ENCODE results near the gene PGR.

Gene PGR

GRCh38 chr11:101090679-101091270, 38.8 kb downstream of the PGR start:
- TF ChIP-seq NFIC (IDR thresholded peaks at IDR 0.05) (no peak), FOXM1 (IDR thresholded peaks at IDR 0.05; ENCODE audit: borderline replicate concordance, low read depth) (no peak), TCF12 (IDR thresholded peaks at IDR 0.05; ENCODE audit: low read depth) (no peak), TAF1 (IDR thresholded peaks at IDR 0.05; ENCODE audit: low read depth) (no peak), CEBPB (IDR thresholded peaks at IDR 0.05) (no peak), USF1 (IDR thresholded peaks at IDR 0.05) (no peak), YY1 (IDR thresholded peaks at IDR 0.05; ENCODE audit: low read depth) (no peak), CREB1 (IDR thresholded peaks at IDR 0.05; ENCODE audit: low read depth) (no peak), ZBTB7A (IDR thresholded peaks at IDR 0.05; ENCODE audit: low read depth) (no peak), EP300 (IDR thresholded peaks at IDR 0.05; ENCODE audit: borderline replicate concordance) (no peak), EGR1 (IDR thresholded peaks at IDR 0.05) (no peak), REST (IDR thresholded peaks at IDR 0.05; ENCODE audit: low read depth) (no peak), TEAD4 (IDR thresholded peaks at IDR 0.05) (no peak), RAD21 (IDR thresholded peaks at IDR 0.05; ENCODE audit: low read depth) (no peak)
- TF ChIP-seq, protein P1, sequence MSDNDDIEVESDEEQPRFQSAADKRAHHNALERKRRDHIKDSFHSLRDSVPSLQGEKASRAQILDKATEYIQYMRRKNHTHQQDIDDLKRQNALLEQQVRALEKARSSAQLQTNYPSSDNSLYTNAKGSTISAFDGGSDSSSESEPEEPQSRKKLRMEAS (IDR thresholded peaks at IDR 0.05): no peak

- TF ChIP-seq, protein P1 (IDR thresholded peaks at IDR 0.05): no peak
- TF ChIP-seq ZBTB7A (IDR thresholded peaks at IDR 0.05; ENCODE audit: low read depth) (no peak), TEAD4 (IDR thresholded peaks at IDR 0.05) (no peak), TAF1 (IDR thresholded peaks at IDR 0.05; ENCODE audit: low read depth) (no peak), CEBPB (IDR thresholded peaks at IDR 0.05) (no peak)
These were observed 46.3 kb downstream of the PGR start for GRCh38 chr11:101083335-101083734.

DNA sequence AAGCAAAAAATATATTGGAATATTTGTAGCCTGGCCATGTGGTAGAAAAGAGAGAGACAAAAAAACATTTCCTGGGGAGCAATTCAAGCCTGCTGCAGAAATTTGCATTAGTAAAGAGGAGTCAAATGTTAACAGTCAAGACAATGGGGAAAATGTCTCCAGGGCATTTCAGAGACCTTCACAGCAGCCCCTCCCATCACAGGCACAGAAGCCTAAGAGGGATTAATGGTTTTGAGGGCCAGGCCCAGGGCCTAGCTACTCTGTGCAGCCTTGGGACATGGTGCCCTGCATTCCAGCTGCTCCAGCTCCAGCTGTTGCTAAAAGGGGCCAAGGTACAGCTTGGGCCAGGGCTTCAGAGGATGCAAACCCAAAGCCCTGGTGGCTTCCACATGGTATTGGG, 46.8 kb downstream of the PGR start:
- TF ChIP-seq RAD21 (IDR thresholded peaks at IDR 0.05; ENCODE audit: low read depth) (no peak), CEBPB (IDR thresholded peaks at IDR 0.05) (no peak), USF1 (IDR thresholded peaks at IDR 0.05) (no peak), REST (IDR thresholded peaks at IDR 0.05; ENCODE audit: low read depth) (no peak), TAF1 (IDR thresholded peaks at IDR 0.05; ENCODE audit: low read depth) (no peak), TCF12 (IDR thresholded peaks at IDR 0.05; ENCODE audit: low read depth) (no peak), YY1 (IDR thresholded peaks at IDR 0.05; ENCODE audit: low read depth) (no peak), TEAD4 (IDR thresholded peaks at IDR 0.05) (no peak), EP300 (IDR thresholded peaks at IDR 0.05; ENCODE audit: borderline replicate concordance) (no peak), NFIC (IDR thresholded peaks at IDR 0.05) (no peak), FOXM1 (IDR thresholded peaks at IDR 0.05; ENCODE audit: borderline replicate concordance, low read depth) (no peak), ZBTB7A (IDR thresholded peaks at IDR 0.05; ENCODE audit: low read depth) (no peak), EGR1 (IDR thresholded peaks at IDR 0.05) (no peak), CREB1 (IDR thresholded peaks at IDR 0.05; ENCODE audit: low read depth) (no peak)
- TF ChIP-seq, protein P1 (IDR thresholded peaks at IDR 0.05): no peak

- no peak for TF ChIP-seq EP300 (IDR thresholded peaks at IDR 0.05; ENCODE audit: borderline replicate concordance)
- no peak for TF ChIP-seq FOXM1 (IDR thresholded peaks at IDR 0.05; ENCODE audit: borderline replicate concordance, low read depth)
- no peak for TF ChIP-seq EGR1 (IDR thresholded peaks at IDR 0.05)
- TF ChIP-seq RAD21 (IDR thresholded peaks at IDR 0.05; ENCODE audit: low read depth): no peak
- TF ChIP-seq ZBTB7A (IDR thresholded peaks at IDR 0.05; ENCODE audit: low read depth): no peak
- no peak for TF ChIP-seq USF1 (IDR thresholded peaks at IDR 0.05)
- TF ChIP-seq CEBPB (IDR thresholded peaks at IDR 0.05): no peak
- no peak for TF ChIP-seq YY1 (IDR thresholded peaks at IDR 0.05; ENCODE audit: low read depth)
- TF ChIP-seq TAF1 (IDR thresholded peaks at IDR 0.05; ENCODE audit: low read depth): no peak
- TF ChIP-seq NFIC (IDR thresholded peaks at IDR 0.05): no peak
- TF ChIP-seq, protein P1 (IDR thresholded peaks at IDR 0.05): no peak
- no peak for TF ChIP-seq REST (IDR thresholded peaks at IDR 0.05; ENCODE audit: low read depth)
- TF ChIP-seq TCF12 (IDR thresholded peaks at IDR 0.05; ENCODE audit: low read depth): no peak
- TF ChIP-seq TEAD4 (IDR thresholded peaks at IDR 0.05): no peak
- TF ChIP-seq CREB1 (IDR thresholded peaks at IDR 0.05; ENCODE audit: low read depth): no peak
These were observed 65.9 kb downstream of the PGR start for GRCh38 chr11:101063706-101064105.

All from Ishikawa (cell line).